Colon (tissue), 2 donors: Measurements from ENCODE around the gene SMCO3.

ENCODE experiments used
- FAIRE-seq: peaks from 2 replicates; lab custom pipeline; 2012; peaks lifted over from hg19 to GRCh38; lab: Jason Lieb, UNC
- donor health status: control.
- donor health status: control.

The SMCO3 gene

GRCh38 chr12:14827043-14827442, 13.1 kb upstream of the SMCO3 start:
- FAIRE-seq, result no peak

DNA sequence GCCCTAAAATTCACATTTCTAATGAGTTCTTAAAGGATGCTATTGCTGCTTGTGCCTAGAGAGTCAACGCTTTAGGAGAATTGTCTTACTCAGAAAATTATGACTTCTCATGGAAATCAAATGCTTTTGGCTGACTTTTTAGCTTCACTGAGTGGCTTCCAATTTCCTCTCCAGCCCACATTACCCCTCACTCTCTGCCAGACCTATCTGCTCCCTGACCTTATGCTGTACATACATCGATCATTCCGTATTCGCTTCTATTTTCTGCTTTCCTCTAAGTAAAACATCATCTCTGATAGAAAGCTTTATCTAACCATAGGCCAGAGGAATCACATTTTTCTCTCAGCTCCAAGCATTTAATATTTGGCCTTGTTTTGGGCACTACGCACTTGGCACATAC, 12.5 kb upstream of the SMCO3 start:
- no peak for FAIRE-seq

GRCh38 chr12:14825256-14825655, 11.3 kb upstream of the SMCO3 start:
- no peak for FAIRE-seq

GRCh38 chr12:14824012-14824634, 10.1 kb upstream of the SMCO3 start:
- no peak for FAIRE-seq

DNA sequence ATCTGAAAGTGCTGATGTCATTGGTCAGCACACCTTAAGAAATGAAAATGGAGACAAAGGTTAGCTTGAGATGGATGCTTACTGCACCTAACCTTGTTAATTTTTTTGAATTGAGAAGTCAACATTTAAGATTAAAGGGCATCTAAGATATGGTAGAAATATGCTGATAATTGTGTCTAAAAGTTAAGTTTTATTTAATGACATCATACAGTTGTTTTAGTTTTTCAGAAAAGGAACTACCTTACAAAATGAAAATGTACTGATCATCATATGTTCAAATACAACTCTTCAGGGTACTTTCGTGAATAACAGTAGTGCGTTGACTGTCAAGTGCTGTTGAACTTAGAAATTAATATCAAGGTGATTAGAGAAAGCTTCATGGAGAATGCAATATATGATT, 2.5 kb downstream of the SMCO3 start:
- no peak for FAIRE-seq

- FAIRE-seq, result no peak
These were observed 3.0 kb downstream of the SMCO3 start for GRCh38 chr12:14810953-14811483.

GRCh38 chr12:14810167-14810952, 3.6 kb downstream of the SMCO3 start:
- no peak for FAIRE-seq

DNA sequence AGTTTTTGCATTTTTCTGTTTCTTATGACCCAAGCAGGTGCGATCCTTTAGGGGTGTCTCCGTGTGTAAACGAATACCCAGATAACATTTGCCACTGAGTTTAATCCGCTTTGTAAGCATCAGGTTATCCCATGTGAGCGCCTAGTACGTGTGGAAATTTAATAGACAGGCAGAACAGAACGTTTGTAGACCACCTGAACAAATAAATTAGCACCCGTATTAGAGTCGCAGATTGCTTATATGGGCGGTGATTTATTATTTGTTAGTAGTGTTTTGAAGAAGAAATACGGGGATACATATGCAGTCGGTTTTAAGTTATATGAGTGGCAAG, 10.2 kb downstream of the SMCO3 start:
- no peak for FAIRE-seq

DNA sequence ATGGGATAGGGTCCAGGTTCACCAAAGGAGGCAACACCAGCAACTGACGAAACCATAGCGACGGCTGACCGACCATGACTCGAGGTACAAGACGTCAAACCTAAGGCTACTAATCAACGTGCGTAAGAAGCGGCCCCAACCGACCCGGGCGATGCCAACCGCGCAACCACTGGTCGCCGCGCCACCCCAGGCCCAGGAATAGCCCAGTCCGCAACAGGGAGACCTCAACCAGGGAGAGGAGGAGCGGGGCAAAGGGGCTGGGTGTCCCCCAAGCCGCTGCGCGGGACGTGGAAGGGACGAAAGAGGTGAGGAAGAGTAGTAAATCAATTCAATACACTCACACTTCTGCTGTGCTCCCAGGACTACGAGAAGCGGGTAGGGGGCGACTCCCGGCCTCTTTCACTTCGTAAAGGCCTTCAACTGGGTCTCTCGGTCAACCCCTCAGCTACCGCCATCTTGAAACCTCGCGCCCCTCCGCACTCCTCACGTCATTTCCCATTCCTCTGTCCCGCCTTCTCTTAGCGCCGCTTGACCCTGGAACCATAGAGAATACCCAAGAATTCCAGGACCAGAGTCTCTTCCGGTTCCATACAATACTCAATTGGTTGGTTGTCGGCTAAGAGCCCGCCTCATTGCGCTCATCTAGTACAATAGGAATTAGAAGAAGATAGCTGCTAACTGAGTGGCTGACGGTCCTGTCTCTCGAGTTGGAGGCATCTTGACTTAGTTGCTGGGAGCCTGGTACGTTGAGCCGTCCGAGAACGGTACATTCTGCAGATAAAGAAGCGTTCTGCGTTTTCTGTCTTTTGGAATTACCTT, 10.8 kb downstream of the SMCO3 start, which contains the start of the genes C12orf60 and WBP11:
Gene C12orf60, plus strand, starts transcription at position 660 of the 819 bp plus-strand sequence. CDS start 19,266 bp downstream, outside the sequence.
Gene WBP11, minus strand, starts transcription at position 468 of the 819 bp plus-strand sequence. CDS start 2,095 bp downstream, outside the sequence.
- FAIRE-seq, result peak; percentile 97

DNA sequence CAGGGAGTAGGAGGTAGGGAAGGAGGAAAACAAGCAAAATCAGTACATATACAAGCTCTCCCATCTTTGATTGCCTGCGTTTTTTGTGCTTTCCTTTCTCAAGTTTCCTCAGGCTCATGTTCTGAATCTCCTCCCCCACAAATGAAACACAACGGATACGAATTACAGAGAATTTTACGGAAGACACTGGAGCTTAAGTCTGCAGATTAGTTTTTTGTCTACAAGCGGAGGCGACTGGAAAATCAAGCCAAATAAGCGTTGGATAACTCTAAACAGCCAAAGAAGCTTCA, 11.3 kb downstream of the SMCO3 start:
- FAIRE-seq, result no peak

DNA sequence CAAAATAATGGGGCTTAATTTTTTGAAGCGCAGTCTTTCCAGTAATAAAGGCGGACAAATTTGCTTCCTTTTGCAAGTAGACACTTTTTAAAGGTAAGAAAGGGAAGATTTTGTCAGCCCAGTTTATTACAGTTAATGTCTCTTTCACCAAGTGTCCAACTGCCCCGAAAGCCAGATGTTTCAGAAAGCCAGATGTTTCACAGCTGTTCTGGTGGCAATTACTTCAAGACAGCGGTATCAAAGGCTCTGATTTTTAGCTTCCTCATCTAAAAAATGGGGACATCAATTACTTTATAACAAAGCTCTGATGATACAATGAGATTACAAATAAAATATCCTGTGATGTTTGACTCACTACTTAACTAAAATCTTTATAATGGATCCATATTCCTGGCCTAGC, 11.7 kb downstream of the SMCO3 start:
- no peak for FAIRE-seq

DNA sequence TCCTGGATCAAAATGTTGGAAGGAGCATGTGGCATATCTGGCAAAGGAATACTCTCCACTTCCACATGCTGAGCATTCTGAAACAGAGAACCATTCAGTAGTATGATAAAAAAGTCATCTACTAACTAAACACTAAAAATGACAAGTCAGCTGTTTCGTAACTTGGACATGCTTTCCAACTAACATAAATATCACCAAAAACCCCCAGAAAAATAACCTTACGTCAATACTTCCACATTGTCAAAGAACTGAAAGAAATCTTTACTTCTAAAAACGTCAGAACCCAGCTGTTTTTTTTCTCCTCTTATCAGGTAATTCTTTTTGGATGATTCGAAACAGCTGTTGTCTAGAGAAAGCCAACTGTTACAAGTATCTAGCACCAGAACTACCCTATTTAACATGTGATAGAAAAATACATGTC, 18.9 kb downstream of the SMCO3 start:
- no peak for FAIRE-seq

GRCh38 chr12:14785568-14785967, 28.4 kb downstream of the SMCO3 start:
- no peak for FAIRE-seq

GRCh38 chr12:14784471-14784870, 29.5 kb downstream of the SMCO3 start:
- no peak for FAIRE-seq

GRCh38 chr12:14782756-14783155, 31.2 kb downstream of the SMCO3 start:
- no peak for FAIRE-seq

DNA sequence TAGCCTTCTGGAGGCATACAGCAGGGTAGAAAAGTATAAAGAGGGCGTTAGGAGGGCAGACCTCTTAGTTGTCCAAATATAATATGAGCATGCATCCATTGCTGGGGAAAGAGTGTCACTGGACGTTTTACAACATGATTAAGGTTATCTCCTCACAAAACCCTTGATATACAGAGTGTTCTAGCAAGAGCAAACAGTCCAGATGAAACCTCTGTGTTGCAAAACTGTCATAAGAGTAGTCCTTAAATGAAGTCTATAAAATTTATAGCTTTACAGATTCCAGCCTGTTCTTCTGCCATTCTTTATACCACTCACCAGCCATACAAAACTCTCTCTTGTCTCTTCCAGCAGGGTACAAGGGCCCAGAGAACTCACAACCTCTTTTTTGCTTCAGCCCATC, 32.4 kb downstream of the SMCO3 start:
- no peak for FAIRE-seq

DNA sequence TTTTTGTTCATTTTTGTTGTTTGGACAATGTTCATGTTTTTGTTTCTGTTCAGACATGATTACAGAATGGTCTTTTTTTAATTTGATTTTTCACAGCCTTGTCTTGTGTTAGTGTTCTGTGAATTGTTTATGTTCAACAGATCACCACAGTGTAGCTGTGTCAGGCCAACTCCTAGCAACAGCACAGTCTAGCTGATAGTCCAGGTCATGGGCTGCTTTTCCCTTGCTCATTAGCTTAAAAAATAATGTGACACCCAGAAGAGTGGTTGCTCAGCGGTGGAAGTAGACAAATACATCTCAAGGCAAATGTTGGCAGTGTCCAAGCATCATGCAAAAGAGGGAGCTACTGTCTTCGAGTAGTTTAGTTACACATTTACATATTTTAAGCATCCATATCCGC, 33.1 kb downstream of the SMCO3 start:
- FAIRE-seq, result no peak

- no peak for FAIRE-seq
These were observed 34.1 kb downstream of the SMCO3 start for GRCh38 chr12:14779834-14780233.

DNA sequence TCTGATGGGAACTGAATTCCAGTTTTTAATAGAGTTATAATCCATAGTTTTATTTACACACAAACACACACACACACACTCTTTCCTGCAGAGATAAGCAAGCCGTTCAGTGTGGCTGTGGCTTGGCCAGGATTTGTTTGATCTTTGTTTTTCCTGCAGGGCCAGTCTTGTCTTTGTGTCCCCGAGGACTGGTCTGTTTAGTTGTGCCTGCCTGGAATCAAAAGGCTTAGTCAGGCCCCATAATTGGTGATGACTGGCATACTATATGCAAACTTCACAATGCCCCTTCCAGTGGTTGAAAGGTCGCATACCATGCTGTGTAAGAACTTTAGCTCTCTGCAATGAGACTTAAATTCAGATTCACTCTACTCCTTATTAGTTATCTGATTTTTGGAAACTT, 36.7 kb downstream of the SMCO3 start:
- no peak for FAIRE-seq

- no peak for FAIRE-seq
These were observed 37.6 kb downstream of the SMCO3 start for GRCh38 chr12:14776236-14776961.

DNA sequence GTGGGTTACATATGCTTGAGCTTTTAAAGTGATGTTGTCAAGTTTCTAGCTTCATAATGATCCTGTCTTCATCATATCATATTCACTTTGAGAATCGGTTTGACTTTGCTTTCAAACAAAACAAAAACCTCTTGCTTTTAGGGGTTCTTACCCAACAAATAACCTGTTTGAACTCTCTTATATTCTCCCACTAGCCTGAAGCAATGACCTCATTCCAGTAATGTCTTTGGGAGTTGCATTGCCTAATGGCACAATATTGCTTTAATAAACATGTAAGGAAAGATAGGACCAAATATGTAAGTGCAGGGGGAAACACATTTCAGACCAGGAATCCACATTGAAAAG, 38.4 kb downstream of the SMCO3 start:
- no peak for FAIRE-seq

- no peak for FAIRE-seq
These were observed 38.9 kb downstream of the SMCO3 start for GRCh38 chr12:14774906-14775635.
